Heart left ventricle (tissue), 16 donors: ENCODE data around the gene PGBD5. TPM values are rescaled to one million over a fixed set of nuclear protein-coding genes. Genes with fewer than 3 reads are reported as not detected.
A peak's percentile ranks its signal among the peaks of the same experiment; 100 is the strongest.

Experiments
- ATAC-seq, 4 donors: fragments of 200-7000 bp; cut with Tn5 transposase; one replicate each; pipeline ENCODE4 v1.9.1; 2020 to 2022; ENCODE audit warnings: moderate library complexity in 4 of 4, mild to moderate bottlenecking in 3 of 4, moderate number of reproducible peaks in 1 of 4
- DNase-seq, 5 donors: peaks; one replicate each; pipeline ENCODE4 v3.0.0-alpha.2; 2020
- H3K27ac ChIP-seq, 12 donors: fragments of 200-600 bp; sonication (generic) in 4 of 12; one replicate each; pipeline versions ENCODE4 v1.5.0 to v1.8.0; 2016 to 2022; ENCODE audit warnings: mild to moderate bottlenecking in 2 of 12
- H3K27me3 ChIP-seq, 9 donors: fragments of 200-600 bp; sonication (generic) in 2 of 9; one replicate each; pipeline versions ENCODE4 v1.5.1 to v1.8.0; 2016 to 2022; ENCODE audit warnings: mild to moderate bottlenecking in 3 of 9
- H3K36me3 ChIP-seq, 9 donors: fragments of 200-600 bp; sonication (generic) in 2 of 9; one replicate each; pipeline versions ENCODE4 v1.5.0 to v1.8.0; 2018 to 2022; ENCODE audit warnings: mild to moderate bottlenecking in 2 of 9
- H3K4me1 ChIP-seq, 12 donors: fragments of 200-600 bp; sonication (generic) in 4 of 12; one replicate each; pipeline versions ENCODE4 v1.5.0 to v1.8.0; 2016 to 2022; ENCODE audit warnings: mild to moderate bottlenecking in 3 of 12
- H3K4me3 ChIP-seq, 12 donors: fragments of 200-600 bp; sonication (generic) in 4 of 12; one replicate each; pipeline versions ENCODE4 v1.5.0 to v1.8.0; 2017 to 2022; ENCODE audit warnings: mild to moderate bottlenecking in 9 of 12, moderate library complexity in 4 of 12
- H3K9me3 ChIP-seq, 12 donors: fragments of 200-600 bp; sonication (generic) in 4 of 12; one replicate each; pipeline versions ENCODE4 v1.5.0 to v1.8.0; 2016 to 2022; ENCODE audit warnings: mild to moderate bottlenecking in 1 of 12
- CTCF ChIP-seq, 12 donors: fragments of 200-600 bp; sonication (generic) in 4 of 12; IDR thresholded peaks; one replicate each; pipeline versions ENCODE4 v1.5.0 to v1.8.0; 2018 to 2022; ENCODE audit warnings: antibody characterized with exemption in 12 of 12, mild to moderate bottlenecking in 5 of 12
- POLR2A ChIP-seq, 2 donors: fragments of 450-650 bp; IDR thresholded peaks; one replicate each; pipeline ENCODE4 v1.6.1; 2017; ENCODE audit warnings: antibody characterized with exemption in 2 of 2, mild to moderate bottlenecking in 2 of 2, moderate library complexity in 2 of 2
- WGBS, 4 donors: extraction: QIAGEN DNeasy Blood & Tissue Kit in 2 of 4; methylation state at CpG; one replicate each; pipeline versions ENCODE4 v1.1.5 to v1.1.7; 2013 to 2018; 5-methylcytosine and 5-hydroxymethylcytosine counted together
- intact Hi-C, 10 donors: fragments of 100-400 bp; cut with DNase I; formaldehyde crosslinking; loops; one replicate each; pipeline versions ENCODE4 v1.11.1 to v1.14.2; 2022
- polyA plus RNA-seq, 2 donors: library from polyadenylated mRNA; stranded (reverse); fragments of 200-250 nt; gene quantifications; one replicate each; pipeline ENCODE4 v1.2.3, GENCODE V29; 2013
- total RNA-seq, 9 donors: library from RNA; depleted of rRNA in 2 of 9; stranded (reverse); fragments of >200 nt in 2 of 9; fragmentation: NEBNext Ultra II Directional in 3 of 9; extraction: Animal tissue kit (Norgen Biotek cat#: 25700) in 3 of 9; gene quantifications; one replicate each; pipeline versions ENCODE4 v1.1.0 to v1.2.4, GENCODE V29; 2016 to 2023
- donor health status: ischemic (EF 13 %, LVEDD 7.1; RV severe dilation, severe dysfunction).
- donor health status: healthy with polysubstance abuse.
- donor health status: DM: no; HTN: yes; CAD: no.
- donor health status: DM: no; HTN: no; CAD: no.
- donor health status: ischemic (EF 25% LVEDD 6.9; RV normal size, moderate dysfunction).
- donor health status: ischemic (EF 25% LVEDD 5.7; RV mildly dilated, moderate dysfunction).
- donor health status: healthy.
- donor health status: DM: yes; HTN: yes; CAD: no.
- donor health status: ischemic (EF 35%, LVEDD 5.7; RV mildly dilated, moderate dysfunction).
- donor health status: nonischemic (EF 11% LVEDD 7.7; RV severe dilation, severe dysfunction).
- donor health status: DM: yes; HTN: yes; CAD: no.
- donor health status: PGD.
- donor health status: ischemic (EF 29% LVEDD 5.4; RV normal size, mild dysfunction).
- donor health status: nonischemic (EF 23%, LVEDD 6.1; RV moderate dilation, normal function).

PGBD5 gene
- total and polyA plus RNA-seq, 11 donors, result 1.3 to 16.1 (median 6.3) TPM

- Histone ChIP-seq H3K4me1 (peaks cover 0 to 15% (median 3%) of the 10 kb centered on the region in 12 donors), H3K9me3 (no peaks in the 10 kb centered on the region), H3K4me3 (no peak overlapping the region), H3K27me3 (no peaks in the 10 kb centered on the region), H3K36me3 (peaks cover 0 to 63% (median 56%) of the 10 kb centered on the region in 9 donors), H3K27ac (no peak overlapping the region)
- no peak for ATAC-seq
- 90 to 96% (median 93%) methylated on average over 24 of the region's 24 CpGs for WGBS, 4 donors
- peak in 1 of 5 donors; percentile 6 for DNase-seq
- no peak for TF ChIP-seq POLR2A (IDR thresholded peaks at IDR 0.05)
- no peak for TF ChIP-seq CTCF (IDR thresholded peaks at IDR 0.05)
- intact Hi-C loops, result no loop called here
Observed at GRCh38 chr1:230279583-230279945, 146.6 kb downstream of the PGBD5 start.

GRCh38 chr1:230278871-230279582 lies 147.1 kb downstream of the PGBD5 start:
- WGBS, 4 donors, result 86 to 90% (median 89%) methylated on average over 17 to 20 of the region's 20 CpGs
- H3K27ac ChIP-seq, result no peak overlapping the region
- no peak for ATAC-seq
- intact Hi-C loops, result no loop called here
- H3K27me3 ChIP-seq, result no peaks in the 10 kb centered on the region
- no peaks in the 10 kb centered on the region for H3K9me3 ChIP-seq
- no peak overlapping the region for H3K4me3 ChIP-seq
- no peak for DNase-seq
- H3K36me3 ChIP-seq, result peaks cover 0 to 68% (median 60%) of the 10 kb centered on the region in 9 donors
- H3K4me1 ChIP-seq, result peaks cover 0 to 15% (median 3%) of the 10 kb centered on the region in 12 donors
- TF ChIP-seq POLR2A (IDR thresholded peaks at IDR 0.05) (no peak), CTCF (IDR thresholded peaks at IDR 0.05) (no peak)

- no peak for DNase-seq
- Histone ChIP-seq H3K4me1 (peaks cover 0 to 20% (median 4%) of the 10 kb centered on the region in 12 donors), H3K36me3 (peaks cover 0 to 71% (median 60%) of the 10 kb centered on the region in 9 donors), H3K9me3 (no peaks in the 10 kb centered on the region), H3K27me3 (no peaks in the 10 kb centered on the region), H3K27ac (no peak overlapping the region), H3K4me3 (no peak overlapping the region)
- intact Hi-C loops, result no loop called here
- no peak for ATAC-seq
- WGBS, 4 donors, result 90 to 97% (median 94%) methylated on average over 7 of the region's 7 CpGs
- TF ChIP-seq POLR2A (IDR thresholded peaks at IDR 0.05) (no peak), CTCF (IDR thresholded peaks at IDR 0.05) (no peak)
Observed at GRCh38 chr1:230278376-230278775, 147.8 kb downstream of the PGBD5 start.

- peaks cover 0 to 21% (median 4%) of the 10 kb centered on the region in 12 donors for H3K4me1 ChIP-seq
- intact Hi-C loops, result no loop called here
- no peak overlapping the region for H3K27ac ChIP-seq
- WGBS, 4 donors, result 53 to 65% (median 61%) methylated on average over 13 to 15 of the region's 15 CpGs
- no peak for ATAC-seq
- H3K9me3 ChIP-seq, result no peaks in the 10 kb centered on the region
- TF ChIP-seq POLR2A (IDR thresholded peaks at IDR 0.05) (no peak), CTCF (IDR thresholded peaks at IDR 0.05) (no peak)
- no peaks in the 10 kb centered on the region for H3K27me3 ChIP-seq
- no peak overlapping the region for H3K4me3 ChIP-seq
- H3K36me3 ChIP-seq, result peaks cover 0 to 71% (median 60%) of the 10 kb centered on the region in 9 donors
- peak in 1 of 5 donors; percentile 14 for DNase-seq
Observed at GRCh38 chr1:230277201-230278025, 148.7 kb downstream of the PGBD5 start.
